Smooth muscle cell (in vitro differentiated cells): ENCODE measurements around the gene NDUFS7. TPM values are rescaled to one million over a fixed set of nuclear protein-coding genes. Genes with fewer than 3 reads are reported as not detected.

Experiments
- DNase-seq: peaks from one replicate; lab custom pipeline; 2025; ENCODE audit not compliant: unreplicated experiment; lab: John Stamatoyannopoulos, UW
- H2AFZ ChIP-seq: fragments of 200-600 bp; sonication (generic); 2 replicates; pipeline ENCODE4 v1.6.0; 2016; ENCODE audit warnings: antibody characterized with exemption, low read depth, mild to moderate bottlenecking
- H3F3A ChIP-seq: fragments of 200-600 bp; sonication (generic); 2 replicates; pipeline ENCODE4 v1.6.0; 2017; ENCODE audit warnings: antibody characterized with exemption, low read depth
- H3K27ac ChIP-seq: fragments of 200-600 bp; sonication (generic); 2 replicates; pipeline ENCODE4 v1.5.1; 2016; ENCODE audit warnings: low read depth, mild to moderate bottlenecking
- H3K27me3 ChIP-seq: fragments of 200-600 bp; sonication (generic); 2 replicates; pipeline ENCODE4 v1.6.1; 2016; ENCODE audit warnings: low read depth, mild to moderate bottlenecking
- H3K36me3 ChIP-seq: fragments of 200-600 bp; sonication (generic); 2 replicates; pipeline ENCODE4 v1.5.1; 2016; ENCODE audit warnings: low read depth
- H3K4me1 ChIP-seq: fragments of 200-600 bp; sonication (generic); 2 replicates; pipeline ENCODE4 v1.5.1; 2016; ENCODE audit warnings: low read depth
- H3K4me2 ChIP-seq: fragments of 200-600 bp; sonication (generic); 2 replicates; pipeline ENCODE4 v1.6.0; 2016; ENCODE audit warnings: mild to moderate bottlenecking
- H3K4me3 ChIP-seq: fragments of 200-600 bp; sonication (generic); 2 replicates; pipeline ENCODE4 v1.5.1; 2016; ENCODE audit warnings: mild to moderate bottlenecking
- H3K79me2 ChIP-seq: fragments of 200-600 bp; sonication (generic); 2 replicates; pipeline ENCODE4 v1.6.0; 2016; ENCODE audit warnings: low read depth, mild to moderate bottlenecking
- H3K9ac ChIP-seq: fragments of 200-600 bp; sonication (generic); 2 replicates; pipeline ENCODE4 v1.6.0; 2016; ENCODE audit warnings: low read depth
- H3K9me3 ChIP-seq: fragments of 200-600 bp; sonication (generic); replicated peaks from 2 replicates; pipeline ENCODE4 v1.5.1; 2016; ENCODE audit warnings: low read depth
- H4K20me1 ChIP-seq: fragments of 200-600 bp; sonication (generic); 2 replicates; pipeline ENCODE4 v1.6.0; 2016; ENCODE audit warnings: low read depth
- CTCF ChIP-seq: fragments of 200-600 bp; sonication (generic); IDR thresholded peaks from 2 replicates; pipeline ENCODE4 v1.5.1; 2017; ENCODE audit warnings: borderline replicate concordance, mild to moderate bottlenecking, antibody characterized with exemption; ENCODE audit not compliant: insufficient read depth, poor library complexity, severe bottlenecking
- WGBS: methylation state at CpG from one replicate; pipeline ENCODE4 v1.1.7; 2016; ENCODE audit warnings: low lambda C conversion rate; 5-methylcytosine and 5-hydroxymethylcytosine counted together
- polyA plus RNA-seq: library from polyadenylated mRNA; unstranded; fragments of >200 nt; fragmentation: Nextera tagmentation; extraction: Ambion mirVana; gene quantifications from 2 replicates; pipeline ENCODE4 v1.2.1, GENCODE V29; 2016
- total RNA-seq: library from RNA; depleted of rRNA; stranded (reverse); fragments of >200 nt; gene quantifications from 2 replicates; pipeline ENCODE4 v1.2.3, GENCODE V29; 2014

Gene NDUFS7
- total and polyA plus RNA-seq, 2 experiments from 2014 or later, result 95.8 to 245 TPM

- no peak for DNase-seq
- no peaks in the 10 kb centered on the region for H3K4me1 ChIP-seq
- H3K9me3 ChIP-seq, result no peaks in the 10 kb centered on the region
- no peaks in the 10 kb centered on the region for H3K36me3 ChIP-seq
- H2AFZ ChIP-seq, result no peak overlapping the region
- no peak overlapping the region for H3K9ac ChIP-seq
- no peak overlapping the region for H3K4me3 ChIP-seq
- no peaks in the 10 kb centered on the region for H3F3A ChIP-seq
- WGBS, result 94% methylated on average over 28 of the region's 37 CpGs
- no peak for TF ChIP-seq CTCF
- H3K4me2 ChIP-seq, result no peak overlapping the region
- H3K27ac ChIP-seq, result no peak overlapping the region
- no peaks in the 10 kb centered on the region for H3K27me3 ChIP-seq
- H3K79me2 ChIP-seq, result no peaks in the 10 kb centered on the region
- H4K20me1 ChIP-seq, result no peaks in the 10 kb centered on the region
Measured at GRCh38 chr19:1392939-1393530, 9.3 kb downstream of the NDUFS7 start.

- no peaks in the 10 kb centered on the region for H3K4me1 ChIP-seq
- no peak overlapping the region for H3K4me3 ChIP-seq
- no peak overlapping the region for H2AFZ ChIP-seq
- H3K9me3 ChIP-seq, result no peaks in the 10 kb centered on the region
- H3K36me3 ChIP-seq, result no peaks in the 10 kb centered on the region
- no peaks in the 10 kb centered on the region for H4K20me1 ChIP-seq
- no peak overlapping the region for H3K27ac ChIP-seq
- H3K4me2 ChIP-seq, result no peak overlapping the region
- H3K79me2 ChIP-seq, result no peaks in the 10 kb centered on the region
- no peaks in the 10 kb centered on the region for H3F3A ChIP-seq
- no peak for DNase-seq
- no peak overlapping the region for H3K9ac ChIP-seq
- WGBS, result over 99% methylated on average over 17 of the region's 17 CpGs
- no peaks in the 10 kb centered on the region for H3K27me3 ChIP-seq
- TF ChIP-seq CTCF, result no peak
Measured at GRCh38 chr19:1393841-1394240, 10.1 kb downstream of the NDUFS7 start.

GRCh38 chr19:1394252-1395193, 10.8 kb downstream of the NDUFS7 start:
- no peaks in the 10 kb centered on the region for H3K4me1 ChIP-seq
- DNase-seq, result no peak
- H3F3A ChIP-seq, result no peaks in the 10 kb centered on the region
- 89% methylated on average over 20 of the region's 43 CpGs for WGBS
- H3K4me2 ChIP-seq, result no peak overlapping the region
- H3K36me3 ChIP-seq, result no peaks in the 10 kb centered on the region
- H3K27me3 ChIP-seq, result no peaks in the 10 kb centered on the region
- no peak overlapping the region for H2AFZ ChIP-seq
- H3K4me3 ChIP-seq, result no peak overlapping the region
- no peaks in the 10 kb centered on the region for H3K9me3 ChIP-seq
- no peak overlapping the region for H3K27ac ChIP-seq
- H4K20me1 ChIP-seq, result no peaks in the 10 kb centered on the region
- no peaks in the 10 kb centered on the region for H3K79me2 ChIP-seq
- H3K9ac ChIP-seq, result no peak overlapping the region
- no peak for TF ChIP-seq CTCF
